Natural killer cell (primary cell): ENCODE measurements around the gene DEGS2. TPM values are rescaled to one million over a fixed set of nuclear protein-coding genes. Genes with fewer than 3 reads are reported as not detected.

Experiments
- ATAC-seq, 3 donors: fragments of 150-1000 bp in 2 of 3; fragments of 200-7000 bp in 1 of 3; cut with Tn5 transposase; 1 replicate in 1 of 3; 2 replicates in 2 of 3; pipeline ENCODE4 v1.10.0; 2021; ENCODE audit warnings: mild to moderate bottlenecking in 2 of 3, moderate library complexity in 2 of 3
- DNase-seq, 2 donors: peaks; one replicate each; pipeline versions ENCODE4 v3.0.0 to v3.0.0-alpha.2; 2013 to 2021; ENCODE audit warnings: mixed read lengths in 1 of 2
- H3K27ac ChIP-seq: one replicate; pipeline ENCODE4 v1.5.1; 2013; ENCODE audit warnings: mild to moderate bottlenecking, low read length
- H3K27me3 ChIP-seq: one replicate; pipeline ENCODE4 v1.6.1; 2013; ENCODE audit warnings: low read length; ENCODE audit not compliant: control insufficient read depth, insufficient read depth
- H3K36me3 ChIP-seq: one replicate; pipeline ENCODE4 v1.6.1; 2013; ENCODE audit warnings: low read length; ENCODE audit not compliant: control insufficient read depth, insufficient read depth
- H3K4me1 ChIP-seq: one replicate; pipeline ENCODE4 v1.6.1; 2013; ENCODE audit warnings: low read length; ENCODE audit not compliant: control insufficient read depth, insufficient read depth
- H3K4me3 ChIP-seq: one replicate; pipeline ENCODE4 v1.5.1; 2013; ENCODE audit warnings: low read length
- H3K9me3 ChIP-seq: one replicate; pipeline ENCODE4 v1.6.1; 2013; ENCODE audit warnings: low read length; ENCODE audit not compliant: control insufficient read depth, insufficient read depth
- H3K27ac Mint-ChIP-seq, 2 donors: one replicate each; pipeline ENCODE4 v1.8.0; 2022; ENCODE audit warnings: mild to moderate bottlenecking in 2 of 2, mixed read lengths in 2 of 2, moderate library complexity in 1 of 2
- H3K27me3 Mint-ChIP-seq, 2 donors: one replicate each; pipeline ENCODE4 v1.8.0; 2022; ENCODE audit warnings: low read depth in 2 of 2, mixed read lengths in 2 of 2
- H3K36me3 Mint-ChIP-seq: one replicate; pipeline ENCODE4 v1.8.0; 2022; ENCODE audit warnings: mixed read lengths
- H3K4me1 Mint-ChIP-seq, 2 donors: one replicate each; pipeline ENCODE4 v1.8.0; 2022; ENCODE audit warnings: mixed read lengths in 2 of 2
- H3K4me3 Mint-ChIP-seq: one replicate; pipeline ENCODE4 v1.8.0; 2022; ENCODE audit warnings: mild to moderate bottlenecking, moderate library complexity, mixed read lengths
- H3K9me3 Mint-ChIP-seq, 2 donors: one replicate each; pipeline ENCODE4 v1.8.0; 2022; ENCODE audit warnings: mixed read lengths in 2 of 2
- CTCF ChIP-seq: fragments of 200-600 bp; IDR thresholded peaks from one replicate; pipeline ENCODE4 v1.8.0; 2022; ENCODE audit warnings: antibody characterized with exemption
- WGBS: methylation state at CpG from one replicate; pipeline ENCODE4 v1.1.7; 2013; ENCODE audit warnings: missing lambda C conversion rate; ENCODE audit not compliant: insufficient coverage; 5-methylcytosine and 5-hydroxymethylcytosine counted together
- intact Hi-C: fragments of 100-400 bp; cut with micrococcal nuclease; formaldehyde crosslinking; loops from one replicate; pipeline ENCODE4 v1.14.2; 2022
- total RNA-seq, 4 donors: library from RNA; stranded (reverse); fragments of 120-200 nt in 1 of 4; gene quantifications; one replicate each; pipeline versions ENCODE4 v1.2.3 to v1.2.4, GENCODE V29; 2013 to 2022

DEGS2 gene
- total RNA-seq, 3 donors from 2014 or later (not counting 1 experiment from before 2014, with no cell fraction given), result 0.60 to 7.1 (median 4.4) TPM

DNA sequence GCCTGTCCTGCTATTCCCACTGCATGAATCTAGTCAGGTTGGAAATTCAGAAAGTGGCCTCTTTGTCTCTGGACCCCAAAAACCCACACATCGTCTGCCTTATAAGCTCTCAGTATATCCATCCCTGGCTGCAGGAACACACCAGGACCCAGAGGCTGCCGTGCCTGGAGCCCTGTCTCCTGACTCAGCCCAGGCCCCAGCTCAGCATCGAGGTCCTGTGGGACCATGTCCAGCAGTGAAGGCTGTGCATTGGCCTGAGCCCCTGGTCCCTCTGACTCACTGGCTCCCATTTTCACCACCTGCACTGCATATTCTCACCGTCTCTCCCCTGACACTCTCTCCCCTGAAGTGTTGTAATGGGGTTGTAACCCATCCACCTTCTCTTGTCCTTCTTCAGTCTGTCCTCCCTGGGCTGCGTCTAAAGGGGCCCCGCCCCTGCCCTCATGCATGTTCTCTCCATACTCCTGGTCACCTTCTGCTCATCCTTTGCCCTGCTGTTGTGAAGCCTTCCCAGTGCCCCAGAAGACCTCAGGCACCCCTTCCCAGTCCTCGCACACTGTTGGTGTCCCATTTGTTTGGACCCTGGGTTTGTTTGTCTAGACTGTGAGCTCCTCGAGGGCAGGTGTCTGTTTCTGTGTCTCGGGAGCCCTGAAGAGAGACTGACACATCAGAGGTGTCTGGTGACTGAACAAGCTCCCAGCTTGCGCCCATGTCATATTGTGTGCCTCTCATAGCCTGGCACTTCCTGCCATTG is 50.4 kb downstream of the DEGS2 start:
- no peak for TF ChIP-seq CTCF
- DNase-seq, result no peak
- no peaks in the 10 kb centered on the region for H3K27me3 ChIP-seq
- Mint-ChIP-seq H3K27ac (peak overlapping the region; percentile 87 to 93), H3K27me3 (no peaks in the 10 kb centered on the region), H3K9me3 (no peaks in the 10 kb centered on the region), H3K4me1 (peaks cover 81 to 91% of the 10 kb centered on the region in 2 donors), H3K36me3 (peaks cover 13% of the 10 kb centered on the region), H3K4me3 (peak overlapping the region; percentile 78)
- 89% methylated on average over 10 of the region's 10 CpGs for WGBS
- peaks cover 76% of the 10 kb centered on the region for H3K4me1 ChIP-seq
- H3K36me3 ChIP-seq, result peaks cover 73% of the 10 kb centered on the region
- no peak for ATAC-seq
- H3K27ac ChIP-seq, result peak overlapping the region; percentile 52
- no peaks in the 10 kb centered on the region for H3K9me3 ChIP-seq
- intact Hi-C loops, result loop anchor here (1.0 kb wide), 3 partner anchors 37 to 127 kb away; no protein-coding TSS in a partner anchor
- no peak overlapping the region for H3K4me3 ChIP-seq

GRCh38 chr14:100108042-100108825 is 51.2 kb downstream of the DEGS2 start:
- no peaks in the 10 kb centered on the region for H3K9me3 Mint-ChIP-seq
- ATAC-seq, result peak; percentile 75 to 85 (median 78)
- H3K4me3 ChIP-seq, result no peak overlapping the region
- H3K27ac Mint-ChIP-seq, result peak overlapping the region; percentile 87 to 93
- 40% methylated on average over 13 of the region's 13 CpGs for WGBS
- H3K4me1 Mint-ChIP-seq, result peaks cover 82 to 92% of the 10 kb centered on the region in 2 donors
- peak overlapping the region; percentile 78 for H3K4me3 Mint-ChIP-seq
- peaks cover 76% of the 10 kb centered on the region for H3K36me3 ChIP-seq
- peak overlapping the region; percentile 52 for H3K27ac ChIP-seq
- DNase-seq, result peak; percentile 87 to 93
- peak; percentile 94 for TF ChIP-seq CTCF
- H3K36me3 Mint-ChIP-seq, result peaks cover 18% of the 10 kb centered on the region
- intact Hi-C loops, result loop anchor here (1.0 kb wide), 3 partner anchors 36 to 126 kb away; no protein-coding TSS in a partner anchor
- H3K4me1 ChIP-seq, result peaks cover 77% of the 10 kb centered on the region
- no peaks in the 10 kb centered on the region for H3K27me3 Mint-ChIP-seq
- H3K27me3 ChIP-seq, result no peaks in the 10 kb centered on the region
- no peaks in the 10 kb centered on the region for H3K9me3 ChIP-seq

- no peaks in the 10 kb centered on the region for H3K27me3 ChIP-seq
- Mint-ChIP-seq H3K36me3 (peaks cover 11% of the 10 kb centered on the region), H3K4me1 (peaks cover 78 to 92% of the 10 kb centered on the region in 2 donors), H3K4me3 (peak overlapping the region; percentile 78), H3K27me3 (no peaks in the 10 kb centered on the region), H3K9me3 (no peaks in the 10 kb centered on the region), H3K27ac (peak overlapping the region; percentile 87 to 93)
- ATAC-seq (peak in 1 of 3 donors; percentile 15), DNase-seq (peak in 1 of 2 donors; percentile 42)
- intact Hi-C loops, result no loop called here
- H3K4me1 ChIP-seq, result peaks cover 83% of the 10 kb centered on the region
- TF ChIP-seq CTCF, result no peak
- peak overlapping the region; percentile 50 for H3K27ac ChIP-seq
- 51% methylated on average over 5 of the region's 5 CpGs for WGBS
- H3K4me3 ChIP-seq, result no peak overlapping the region
- peaks cover 73% of the 10 kb centered on the region for H3K36me3 ChIP-seq
- no peaks in the 10 kb centered on the region for H3K9me3 ChIP-seq
Observed at GRCh38 chr14:100107236-100107635, 52.2 kb downstream of the DEGS2 start.
